ENCODE results near the gene PDE2A. TPM values are rescaled to one million over a fixed set of nuclear protein-coding genes. Genes with fewer than 3 reads are reported as not detected.

The PDE2A gene
- polyA plus RNA-seq, 3 donors: 0.18 to 1.7 (median 0.53) TPM

DNA sequence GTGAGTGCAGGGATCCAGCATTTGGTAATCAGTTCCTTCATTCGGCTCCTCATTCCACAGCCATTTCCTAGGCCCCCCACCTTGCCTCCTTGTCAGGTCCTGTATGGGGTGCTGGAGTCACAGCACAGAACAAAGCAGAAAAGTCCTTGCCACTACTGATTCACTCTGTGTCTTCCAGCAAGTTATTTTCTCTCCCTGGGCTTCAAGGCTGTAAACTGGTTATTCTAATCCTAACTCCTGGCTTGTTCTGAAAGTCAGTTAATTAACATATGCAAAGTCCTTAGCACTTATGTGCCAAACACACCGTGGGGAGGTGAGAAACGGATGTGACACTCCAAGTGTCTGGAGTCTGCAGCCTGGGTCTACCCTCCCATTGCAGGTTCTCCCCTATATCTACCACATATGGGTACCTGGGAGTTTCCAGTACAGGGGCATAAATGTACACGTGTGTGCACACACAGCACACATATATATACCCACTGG is 30.6 kb upstream of the PDE2A start:
- Mint-ChIP-seq H3K36me3 (peaks cover 93 to 100% of the 10 kb centered on the region in 2 donors), H3K9me3 (no peaks in the 10 kb centered on the region), H3K4me3 (no peak overlapping the region), H3K4me1 (peaks cover 4% of the 10 kb centered on the region), H3K27me3 (ENCODE audit: low read depth in 3 of 3) (peaks cover 0 to 2% (median 2%) of the 10 kb centered on the region in 3 donors), H3K27ac (no peak overlapping the region)
- H3K27me3 ChIP-seq (ENCODE audit: control insufficient read depth in 2 of 2, insufficient read depth in 2 of 2, low read length in 2 of 2): no peaks in the 10 kb centered on the region
- DNase-seq: no peak
- peaks cover 83% of the 10 kb centered on the region for H3K79me2 ChIP-seq (ENCODE audit: insufficient read depth, low read length)
- no CpG with 5 or more reads among the region's 4 CpGs for WGBS (ENCODE audit: insufficient coverage)
- H3K4me1 ChIP-seq (ENCODE audit: control insufficient read depth in 1 of 2, insufficient read depth in 2 of 2, low read length in 2 of 2): no peaks in the 10 kb centered on the region
- H3K36me3 ChIP-seq (replicated peaks in 1 of 2; ENCODE audit: control insufficient read depth in 1 of 2, insufficient read depth in 2 of 2, low read length in 2 of 2): peaks cover 100% of the 10 kb centered on the region in 2 donors
- TF ChIP-seq, protein P1, sequence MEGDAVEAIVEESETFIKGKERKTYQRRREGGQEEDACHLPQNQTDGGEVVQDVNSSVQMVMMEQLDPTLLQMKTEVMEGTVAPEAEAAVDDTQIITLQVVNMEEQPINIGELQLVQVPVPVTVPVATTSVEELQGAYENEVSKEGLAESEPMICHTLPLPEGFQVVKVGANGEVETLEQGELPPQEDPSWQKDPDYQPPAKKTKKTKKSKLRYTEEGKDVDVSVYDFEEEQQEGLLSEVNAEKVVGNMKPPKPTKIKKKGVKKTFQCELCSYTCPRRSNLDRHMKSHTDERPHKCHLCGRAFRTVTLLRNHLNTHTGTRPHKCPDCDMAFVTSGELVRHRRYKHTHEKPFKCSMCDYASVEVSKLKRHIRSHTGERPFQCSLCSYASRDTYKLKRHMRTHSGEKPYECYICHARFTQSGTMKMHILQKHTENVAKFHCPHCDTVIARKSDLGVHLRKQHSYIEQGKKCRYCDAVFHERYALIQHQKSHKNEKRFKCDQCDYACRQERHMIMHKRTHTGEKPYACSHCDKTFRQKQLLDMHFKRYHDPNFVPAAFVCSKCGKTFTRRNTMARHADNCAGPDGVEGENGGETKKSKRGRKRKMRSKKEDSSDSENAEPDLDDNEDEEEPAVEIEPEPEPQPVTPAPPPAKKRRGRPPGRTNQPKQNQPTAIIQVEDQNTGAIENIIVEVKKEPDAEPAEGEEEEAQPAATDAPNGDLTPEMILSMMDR (IDR thresholded peaks at IDR 0.05): no peak
- intact Hi-C loops (cut with micrococcal nuclease): no loop called here
- peaks cover 100% of the 10 kb centered on the region for H4K20me1 ChIP-seq (ENCODE audit: insufficient read depth, low read length)
- no peak overlapping the region for H3K9ac ChIP-seq (ENCODE audit: insufficient read depth, low read length, poor library complexity, severe bottlenecking)
- no peak overlapping the region for H3K4me3 ChIP-seq (replicated peaks in 1 of 3; ENCODE audit: low read depth in 2 of 3, low read length in 3 of 3)
- peak overlapping the region in 1 of 2 donors; percentile 24 for H3K27ac ChIP-seq (ENCODE audit: low read depth in 1 of 2, low read length in 2 of 2)
- H2AFZ ChIP-seq (ENCODE audit: insufficient read depth, low read depth, low read length, poor library complexity, severe bottlenecking): no peak overlapping the region
- H3K4me2 ChIP-seq (replicated peaks; ENCODE audit: extremely low read depth, low read length, poor library complexity, severe bottlenecking): no peak overlapping the region
- H3K9me3 ChIP-seq (replicated peaks in 1 of 2; ENCODE audit: control insufficient read depth in 1 of 2, insufficient read depth in 1 of 2, low read length in 2 of 2): no peaks in the 10 kb centered on the region

DNA sequence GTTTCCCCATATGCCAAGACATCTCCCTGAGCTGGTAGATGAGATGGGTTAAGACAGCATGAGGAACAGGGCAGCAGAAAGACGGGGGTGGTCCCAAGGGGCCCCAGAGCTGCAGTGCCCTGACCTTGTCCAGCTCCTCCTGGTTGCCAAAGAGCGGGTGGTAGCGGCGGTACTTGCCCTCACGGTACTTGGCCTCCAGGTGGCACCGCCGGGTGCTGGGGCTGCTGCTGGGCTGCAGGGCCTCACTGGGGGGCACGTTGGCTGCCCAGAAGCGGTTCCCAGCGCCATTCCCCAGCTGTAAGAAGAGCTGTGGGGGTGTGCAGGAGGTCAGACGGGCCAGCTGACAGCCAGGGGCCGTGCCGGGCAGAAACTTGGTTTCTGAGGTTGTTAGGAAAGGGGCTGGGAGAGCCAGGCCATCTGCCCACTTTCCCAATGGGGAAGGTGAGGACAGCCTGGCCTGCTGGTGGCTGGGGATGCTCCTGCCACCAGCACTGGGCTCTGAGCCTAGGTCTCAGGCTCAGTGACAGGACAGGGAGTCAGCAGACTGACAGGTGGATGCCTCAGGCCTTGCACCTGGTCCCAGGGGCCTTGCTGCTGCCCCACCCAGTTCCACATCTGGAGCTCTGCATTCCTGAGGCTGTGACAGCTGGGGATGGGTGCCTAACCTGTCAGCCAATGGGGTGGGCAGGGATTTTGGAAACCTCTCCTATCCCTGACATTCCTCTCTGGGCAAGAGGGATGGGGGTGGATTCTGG is 30.0 kb upstream of the PDE2A start:
- H3K27ac Mint-ChIP-seq: peak overlapping the region in 3 of 7 donors; percentile 2 to 57 (median 35)
- Histone ChIP-seq H3K27ac (ENCODE audit: low read depth in 1 of 2, low read length in 2 of 2) (peak overlapping the region in 1 of 2 donors; percentile 24), H2AFZ (ENCODE audit: insufficient read depth, low read depth, low read length, poor library complexity, severe bottlenecking) (no peak overlapping the region), H3K9me3 (replicated peaks in 1 of 2; ENCODE audit: control insufficient read depth in 1 of 2, insufficient read depth in 1 of 2, low read length in 2 of 2) (no peaks in the 10 kb centered on the region), H4K20me1 (ENCODE audit: insufficient read depth, low read length) (peaks cover 100% of the 10 kb centered on the region), H3K79me2 (ENCODE audit: insufficient read depth, low read length) (peaks cover 83% of the 10 kb centered on the region), H3K4me2 (replicated peaks; ENCODE audit: extremely low read depth, low read length, poor library complexity, severe bottlenecking) (no peak overlapping the region), H3K4me1 (ENCODE audit: control insufficient read depth in 1 of 2, insufficient read depth in 2 of 2, low read length in 2 of 2) (no peaks in the 10 kb centered on the region), H3K27me3 (ENCODE audit: control insufficient read depth in 2 of 2, insufficient read depth in 2 of 2, low read length in 2 of 2) (no peaks in the 10 kb centered on the region), H3K9ac (ENCODE audit: insufficient read depth, low read length, poor library complexity, severe bottlenecking) (no peak overlapping the region), H3K4me3 (replicated peaks in 1 of 3; ENCODE audit: low read depth in 2 of 3, low read length in 3 of 3) (no peak overlapping the region), H3K36me3 (replicated peaks in 1 of 2; ENCODE audit: control insufficient read depth in 1 of 2, insufficient read depth in 2 of 2, low read length in 2 of 2) (peaks cover 100% of the 10 kb centered on the region in 2 donors)
- peaks cover 4% of the 10 kb centered on the region for H3K4me1 Mint-ChIP-seq
- no peak for DNase-seq
- intact Hi-C loops (cut with micrococcal nuclease): no loop called here
- H3K27me3 Mint-ChIP-seq (ENCODE audit: low read depth in 3 of 3): peaks cover 0 to 2% (median 2%) of the 10 kb centered on the region in 3 donors
- WGBS (ENCODE audit: insufficient coverage): 85% methylated on average over 10 of the region's 13 CpGs
- H3K36me3 Mint-ChIP-seq: peaks cover 93 to 100% of the 10 kb centered on the region in 2 donors
- H3K4me3 Mint-ChIP-seq: no peak overlapping the region
- TF ChIP-seq, protein P1 (IDR thresholded peaks at IDR 0.05): peak; percentile 20
- peaks cover 0 to under 1% (median 0%) of the 10 kb centered on the region in 7 donors for H3K9me3 Mint-ChIP-seq
